Measurements from ENCODE around the gene EXOG.

- no peak for TF ChIP-seq POLR2AphosphoS5 (IDR thresholded peaks at IDR 0.05; ENCODE audit: low read depth, low read length)
- TF ChIP-seq REST (IDR thresholded peaks at IDR 0.05; ENCODE audit: insufficient read depth in 1 of 2, low read depth in 2 of 2, low read length in 2 of 2) = no peak
- TF ChIP-seq TAF1 (IDR thresholded peaks at IDR 0.05; ENCODE audit: borderline replicate concordance, insufficient read depth, low read length) = no peak
Observed at GRCh38 chr3:38482951-38483350, 13.2 kb upstream of the EXOG start.

All from PFSK-1 (cell line).